Activated CD4-positive, alpha-beta T cell treated with anti-CD3 and anti-CD28 coated beads, Interleukin-2, amount 10 ng/mL, durations not matched to agents 7 days and 5 days (primary cell): ENCODE results near the gene OLIG1. TPM values are rescaled to one million over a fixed set of nuclear protein-coding genes. Genes with fewer than 3 reads are reported as not detected.

Experiments
- CTCF ChIA-PET: fragments of 350-600 bp; sonication (Branson Sonifier 250); formaldehyde crosslinking; loops from one replicate; lab custom pipeline; 2021; ENCODE audit warnings: antibody characterized with exemption; lab: Charles Lee
- POLR2A ChIA-PET: fragments of 350-600 bp; sonication (Branson Sonifier 250); formaldehyde crosslinking; loops from one replicate; lab custom pipeline; 2021; ENCODE audit warnings: antibody characterized with exemption; lab: Charles Lee
- DNase-seq: peaks from one replicate; pipeline ENCODE4 v3.0.0-alpha.2; 2020
- H3K27ac Mint-ChIP-seq: one replicate; pipeline ENCODE4 v1.8.0; 2021; ENCODE audit warnings: mild to moderate bottlenecking, moderate library complexity, mixed read lengths
- H3K27me3 Mint-ChIP-seq: one replicate; pipeline ENCODE4 v1.8.0; 2021; ENCODE audit warnings: mixed read lengths
- H3K36me3 Mint-ChIP-seq: one replicate; pipeline ENCODE4 v1.8.0; 2021; ENCODE audit warnings: low read depth, mixed read lengths
- H3K4me1 Mint-ChIP-seq: one replicate; pipeline ENCODE4 v1.8.0; 2021; ENCODE audit warnings: mixed read lengths
- H3K4me3 Mint-ChIP-seq: one replicate; pipeline ENCODE4 v1.8.0; 2021; ENCODE audit warnings: mild to moderate bottlenecking, moderate library complexity, mixed read lengths
- H3K9me3 Mint-ChIP-seq: one replicate; pipeline ENCODE4 v1.8.0; 2021; ENCODE audit warnings: mixed read lengths
- total RNA-seq, 2 experiments: library from RNA; stranded (reverse); gene quantifications; one replicate each; pipeline ENCODE4 v1.2.3, GENCODE V29; 2021

Gene OLIG1
- total RNA-seq, 2 experiments from 2014 or later: not detected

DNA sequence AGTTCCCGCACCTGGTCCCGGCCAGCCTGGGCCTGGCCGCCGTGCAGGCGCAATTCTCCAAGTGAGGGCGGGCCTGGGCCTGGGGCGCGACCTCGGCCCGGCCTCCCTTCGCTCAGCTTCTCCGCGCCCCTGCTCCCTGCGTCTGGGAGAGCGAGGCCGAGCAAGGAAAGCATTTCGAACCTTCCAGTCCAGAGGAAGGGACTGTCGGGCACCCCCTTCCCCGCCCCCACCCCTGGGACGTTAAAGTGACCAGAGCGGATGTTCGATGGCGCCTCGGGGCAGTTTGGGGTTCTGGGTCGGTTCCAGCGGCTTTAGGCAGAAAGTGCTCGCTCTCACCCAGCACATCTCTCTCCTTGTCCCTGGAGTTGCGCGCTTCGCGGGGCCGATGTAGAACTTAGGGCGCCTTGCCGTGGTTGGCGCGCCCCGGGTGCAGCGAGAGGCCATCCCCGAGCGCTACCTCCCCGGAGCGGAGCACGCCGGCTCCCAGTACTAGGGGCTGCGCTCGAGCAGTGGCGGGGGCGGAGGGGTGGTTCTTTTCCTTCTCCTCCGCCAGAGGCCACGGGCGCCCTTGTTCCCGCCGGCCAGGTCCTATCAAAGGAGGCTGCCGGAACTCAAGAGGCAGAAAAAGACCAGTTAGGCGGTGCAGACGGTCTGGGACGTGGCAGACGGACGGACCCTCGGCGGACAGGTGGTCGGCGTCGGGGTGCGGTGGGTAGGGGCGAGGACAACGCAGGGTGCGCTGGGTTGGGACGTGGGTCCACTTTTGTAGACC lies 1.2 kb downstream of the OLIG1 start:
- H3K36me3 Mint-ChIP-seq: peaks cover 3% of the 10 kb centered on the region
- H3K27ac Mint-ChIP-seq: no peak overlapping the region
- peaks cover 83% of the 10 kb centered on the region for H3K27me3 Mint-ChIP-seq
- POLR2A ChIA-PET: no interaction called here
- H3K4me3 Mint-ChIP-seq: peak overlapping the region; percentile 59
- DNase-seq: no peak
- CTCF ChIA-PET: no interaction called here
- peaks cover 19% of the 10 kb centered on the region for H3K4me1 Mint-ChIP-seq
- no peaks in the 10 kb centered on the region for H3K9me3 Mint-ChIP-seq

DNA sequence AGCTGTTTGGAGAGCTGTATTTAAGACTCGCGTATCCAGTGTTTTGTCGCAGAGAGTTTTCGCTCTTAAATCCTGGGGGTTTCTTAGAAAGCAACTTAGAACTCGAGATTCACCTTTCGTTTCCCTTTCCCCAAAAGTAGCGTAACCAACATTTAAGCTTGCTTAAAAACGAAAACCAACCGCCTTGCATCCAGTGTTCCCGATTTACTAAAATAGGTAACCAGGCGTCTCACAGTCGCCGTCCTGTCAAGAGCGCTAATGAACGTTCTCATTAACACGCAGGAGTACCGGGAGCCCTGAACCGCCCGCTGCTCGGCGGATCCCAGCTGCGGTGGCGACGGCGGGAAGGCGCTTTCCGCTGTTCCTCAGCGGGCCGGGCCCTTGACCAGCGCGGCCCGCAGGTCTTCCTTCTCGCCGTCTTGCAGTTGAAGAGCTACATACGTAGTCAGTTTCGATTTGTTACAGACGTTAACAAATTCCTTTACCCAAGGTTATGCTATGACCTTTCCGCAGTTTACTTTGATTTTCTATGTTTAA lies 1.9 kb downstream of the OLIG1 start:
- Mint-ChIP-seq H3K4me3 (peak overlapping the region; percentile 59), H3K27ac (no peak overlapping the region), H3K27me3 (peaks cover 77% of the 10 kb centered on the region), H3K9me3 (no peaks in the 10 kb centered on the region), H3K36me3 (peaks cover 3% of the 10 kb centered on the region), H3K4me1 (peaks cover 19% of the 10 kb centered on the region)
- DNase-seq: peak; percentile 8
- ChIA-PET POLR2A (interaction anchor here (0.6 kb wide), 1 partner anchor 83 kb away, joined by 3 read pairs; no protein-coding TSS in a partner anchor), CTCF (no interaction called here)

DNA sequence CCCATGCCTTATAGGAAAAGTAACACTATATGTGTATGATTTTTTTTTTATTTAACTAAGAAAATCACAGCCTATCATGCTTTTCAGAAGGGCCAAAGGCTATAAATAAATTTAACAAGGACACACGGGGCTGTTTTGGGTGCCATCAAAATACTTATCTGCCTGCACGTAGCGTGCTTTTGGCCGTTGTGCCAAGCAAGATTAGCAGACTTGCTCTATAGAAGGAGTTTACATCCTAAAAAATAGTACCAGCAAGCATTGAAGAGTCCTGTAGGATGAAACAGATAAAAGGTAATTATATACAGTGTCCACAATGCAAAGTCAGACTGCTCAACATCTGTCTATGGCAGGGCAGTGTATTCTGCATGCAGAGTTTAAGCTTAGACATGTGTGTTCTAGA lies 3.7 kb downstream of the OLIG1 start:
- peaks cover 80% of the 10 kb centered on the region for H3K27me3 Mint-ChIP-seq

DNA sequence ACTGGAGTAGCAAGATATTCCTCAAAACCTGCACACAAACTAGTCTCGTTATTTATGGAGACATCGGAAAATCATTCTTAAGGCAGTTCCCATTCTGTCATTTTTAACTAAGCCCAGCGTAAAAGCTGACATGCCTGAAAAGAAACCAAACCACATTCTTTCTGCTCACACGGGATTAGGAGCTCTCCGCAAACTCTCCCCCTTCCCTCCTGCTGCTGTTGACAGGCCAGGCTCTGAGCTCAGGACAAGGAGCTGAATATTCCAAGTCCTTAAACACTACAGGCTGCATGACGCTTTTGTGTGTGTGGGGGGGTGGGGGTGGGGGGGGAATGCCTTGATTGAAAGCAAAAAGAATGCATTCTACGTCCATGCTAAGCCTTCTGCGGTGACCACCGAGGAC lies 5.2 kb downstream of the OLIG1 start:
- Mint-ChIP-seq H3K4me3 (no peak overlapping the region), H3K27ac (no peak overlapping the region), H3K36me3 (no peaks in the 10 kb centered on the region), H3K27me3 (peaks cover 72% of the 10 kb centered on the region), H3K4me1 (peaks cover 15% of the 10 kb centered on the region), H3K9me3 (no peaks in the 10 kb centered on the region)
- CTCF ChIA-PET: no interaction called here
- no peak for DNase-seq
- POLR2A ChIA-PET: no interaction called here

More for the DNA sequence above, 3.7 kb downstream of the OLIG1 start:
- POLR2A ChIA-PET: no interaction called here
- no peaks in the 10 kb centered on the region for H3K9me3 Mint-ChIP-seq
- peaks cover 22% of the 10 kb centered on the region for H3K4me1 Mint-ChIP-seq
- H3K4me3 Mint-ChIP-seq: no peak overlapping the region
- no peak overlapping the region for H3K27ac Mint-ChIP-seq
- no peak for DNase-seq
- CTCF ChIA-PET: no interaction called here
- peaks cover 3% of the 10 kb centered on the region for H3K36me3 Mint-ChIP-seq

DNA sequence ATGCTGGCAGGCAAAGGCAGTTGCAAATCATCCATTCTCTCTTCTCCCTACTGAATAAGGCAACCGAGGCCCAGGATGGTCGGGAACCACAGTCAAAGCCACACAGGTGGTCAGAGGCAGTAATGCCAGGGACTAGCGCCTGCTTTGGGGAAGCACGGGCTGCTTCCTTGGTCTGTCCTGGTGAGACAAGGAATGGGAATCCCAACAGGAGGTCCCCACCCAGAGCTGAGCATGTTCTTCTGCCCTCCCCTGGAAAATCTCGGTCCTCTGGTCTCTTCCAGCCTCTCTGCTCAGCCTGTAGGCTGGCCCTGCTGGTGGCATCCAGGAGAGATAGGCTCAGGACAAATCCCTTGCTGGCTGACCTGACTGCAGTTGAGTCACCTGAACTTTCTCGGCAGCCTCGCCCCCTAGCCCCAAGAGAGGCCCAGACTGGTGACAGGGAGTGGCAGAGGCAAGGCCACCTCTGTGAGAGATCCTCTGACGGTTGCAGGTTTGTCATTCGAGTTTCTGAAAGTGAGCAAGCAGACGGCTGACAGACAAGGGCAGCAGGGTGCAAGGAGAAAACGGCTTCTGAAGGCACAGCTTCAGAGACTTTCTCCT lies 5.8 kb downstream of the OLIG1 start:
- DNase-seq: no peak
- H3K4me3 Mint-ChIP-seq: no peak overlapping the region
- H3K9me3 Mint-ChIP-seq: no peaks in the 10 kb centered on the region
- H3K27ac Mint-ChIP-seq: no peak overlapping the region
- H3K27me3 Mint-ChIP-seq: peaks cover 77% of the 10 kb centered on the region
- CTCF ChIA-PET: interaction anchor here (1.2 to 1.3 kb wide), 2 partner anchors 10 to 52 kb away, joined by 3 to 4 read pairs; no protein-coding TSS in a partner anchor
- no peaks in the 10 kb centered on the region for H3K36me3 Mint-ChIP-seq
- H3K4me1 Mint-ChIP-seq: peaks cover 15% of the 10 kb centered on the region
- POLR2A ChIA-PET: no interaction called here

DNA sequence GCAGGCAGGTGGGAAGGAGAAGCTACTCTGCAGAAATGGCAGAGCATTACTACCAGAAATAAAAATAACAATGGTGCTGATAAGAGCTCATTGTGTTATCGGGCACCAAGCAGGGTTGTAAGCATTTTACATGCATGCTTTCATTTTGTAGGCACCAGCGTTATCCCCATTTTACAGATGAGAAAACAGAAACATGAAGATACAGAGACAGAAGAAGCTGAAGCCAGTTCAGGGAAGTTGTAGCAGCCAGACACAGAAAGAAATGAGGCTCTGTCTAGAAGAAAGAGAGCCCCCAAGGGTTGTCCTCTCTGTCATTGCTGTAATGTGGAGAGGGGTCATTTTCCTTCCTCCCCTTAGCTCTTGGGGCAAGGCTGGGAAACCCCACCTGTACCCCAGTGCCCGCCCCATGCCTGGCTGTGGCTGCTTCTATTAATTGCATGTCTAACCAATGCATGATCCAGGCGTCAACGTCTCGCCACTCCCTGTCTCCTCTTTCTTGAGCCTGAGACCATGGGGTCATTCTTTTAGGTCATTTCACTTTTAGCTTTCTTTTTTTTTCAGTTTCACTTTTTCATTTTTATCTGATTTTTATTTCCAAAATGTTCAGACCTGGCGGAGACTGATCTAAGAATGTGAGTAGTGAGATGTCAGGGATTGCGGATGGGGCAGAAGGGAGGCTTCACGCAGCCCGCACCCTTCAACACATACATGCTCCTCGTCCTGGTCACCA lies 6.8 kb downstream of the OLIG1 start:
- H3K36me3 Mint-ChIP-seq: no peaks in the 10 kb centered on the region
- H3K4me3 Mint-ChIP-seq: no peak overlapping the region

DNA sequence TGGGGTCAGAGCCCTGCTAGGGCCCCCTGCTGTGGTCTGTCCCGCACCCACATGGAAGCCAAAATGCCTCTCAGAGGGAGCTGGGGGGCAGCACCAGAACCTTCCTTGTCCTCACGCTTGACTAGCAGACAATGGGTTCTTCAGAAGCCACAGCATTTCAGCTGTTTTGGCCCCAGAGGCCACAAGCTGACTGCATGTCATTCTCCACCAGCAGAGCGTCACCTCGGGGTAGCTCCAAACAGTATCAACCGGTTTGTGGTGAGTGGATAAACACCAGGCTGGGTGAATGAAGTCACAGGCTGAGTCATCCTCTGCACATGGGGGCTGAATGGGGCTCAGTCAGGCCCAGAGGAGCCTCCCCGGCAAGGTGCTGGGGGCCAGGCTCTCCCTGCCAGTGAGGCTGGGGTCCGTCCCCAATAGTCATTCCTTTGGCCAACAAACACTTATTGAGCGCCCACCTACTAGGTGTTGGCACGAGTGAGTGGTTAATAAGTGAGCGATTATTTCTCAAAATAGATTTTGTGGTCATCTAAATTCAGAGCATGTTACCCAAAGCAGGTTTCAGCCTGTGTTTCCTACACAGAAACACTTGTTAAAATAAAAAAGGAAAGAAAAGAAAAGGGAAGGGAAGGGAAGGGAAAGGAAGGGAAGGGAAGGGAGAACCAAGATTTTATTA lies 9.1 kb downstream of the OLIG1 start:
- POLR2A ChIA-PET: no interaction called here
- H3K4me3 Mint-ChIP-seq: no peak overlapping the region
- no peaks in the 10 kb centered on the region for H3K36me3 Mint-ChIP-seq
- CTCF ChIA-PET: no interaction called here
- H3K4me1 Mint-ChIP-seq: peaks cover 3% of the 10 kb centered on the region
- no peak overlapping the region for H3K27ac Mint-ChIP-seq
- H3K27me3 Mint-ChIP-seq: peaks cover 45% of the 10 kb centered on the region
- DNase-seq: peak; percentile 32
- no peaks in the 10 kb centered on the region for H3K9me3 Mint-ChIP-seq

More for the DNA sequence above, 6.8 kb downstream of the OLIG1 start:
- Mint-ChIP-seq H3K27me3 (peaks cover 68% of the 10 kb centered on the region), H3K27ac (no peak overlapping the region), H3K4me1 (peaks cover 7% of the 10 kb centered on the region), H3K9me3 (no peaks in the 10 kb centered on the region)
- DNase-seq: no peak
- ChIA-PET POLR2A (no interaction called here), CTCF (interaction anchor here (1.2 to 1.3 kb wide), 2 partner anchors 11 to 53 kb away, joined by 3 to 4 read pairs; no protein-coding TSS in a partner anchor)

DNA sequence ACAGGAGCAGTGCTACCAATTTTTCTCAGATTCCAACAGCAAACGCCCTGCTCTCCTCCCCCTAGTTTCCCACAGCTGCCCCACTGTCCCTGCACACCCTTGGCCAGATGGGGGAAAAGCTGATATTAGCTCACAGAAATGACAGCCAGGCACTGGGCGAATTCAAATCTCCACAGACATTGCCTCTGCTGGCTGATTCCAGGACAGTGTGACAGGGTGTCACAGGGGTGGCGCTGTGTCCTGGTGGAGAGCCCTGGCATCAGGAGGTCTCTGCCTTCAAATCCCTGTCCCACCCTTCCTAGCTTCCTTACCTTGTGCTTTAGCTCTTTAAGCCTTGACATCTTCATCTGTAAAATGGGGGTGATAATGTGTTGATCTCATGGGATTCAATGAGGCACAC lies 10.4 kb downstream of the OLIG1 start:
- peaks cover 33% of the 10 kb centered on the region for H3K27me3 Mint-ChIP-seq
- no peak for DNase-seq
- H3K4me1 Mint-ChIP-seq: peaks cover 3% of the 10 kb centered on the region
- no peak overlapping the region for H3K27ac Mint-ChIP-seq
- ChIA-PET CTCF (interaction anchor here (0.8 to 1.6 kb wide), 3 partner anchors 12 to 27 kb away, joined by 3 to 6 read pairs (median 3); no protein-coding TSS in a partner anchor), POLR2A (no interaction called here)
- H3K36me3 Mint-ChIP-seq: no peaks in the 10 kb centered on the region
- H3K9me3 Mint-ChIP-seq: no peaks in the 10 kb centered on the region
- H3K4me3 Mint-ChIP-seq: no peak overlapping the region

DNA sequence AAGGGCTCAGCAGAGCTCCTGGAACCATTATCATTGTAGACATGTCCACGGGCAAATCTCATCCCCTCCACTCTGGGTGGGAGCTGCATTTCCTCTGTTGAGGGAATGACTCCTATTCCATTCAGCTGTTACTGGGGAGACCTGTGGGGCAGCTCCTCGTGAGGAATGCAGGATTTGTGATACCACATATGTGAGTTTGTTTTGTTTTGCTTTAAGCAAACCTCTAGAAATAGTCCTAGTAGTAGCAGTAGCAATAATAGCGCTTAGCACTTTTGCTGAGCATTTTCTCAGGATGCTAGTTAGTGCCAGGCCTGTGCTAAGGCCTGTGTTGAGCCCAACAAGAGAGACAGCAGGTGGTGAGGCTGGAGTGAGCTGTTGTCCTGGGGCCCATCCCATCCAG lies 10.8 kb downstream of the OLIG1 start:
- H3K36me3 Mint-ChIP-seq: no peaks in the 10 kb centered on the region
- no peak for DNase-seq
- ChIA-PET POLR2A (no interaction called here), CTCF (interaction anchor here (1.4 to 1.6 kb wide), 2 partner anchors 11 to 15 kb away, joined by 3 to 6 read pairs; no protein-coding TSS in a partner anchor)
- no peak overlapping the region for H3K27ac Mint-ChIP-seq
- peaks cover 30% of the 10 kb centered on the region for H3K27me3 Mint-ChIP-seq
- H3K4me1 Mint-ChIP-seq: peaks cover 3% of the 10 kb centered on the region
- no peak overlapping the region for H3K4me3 Mint-ChIP-seq
- H3K9me3 Mint-ChIP-seq: no peaks in the 10 kb centered on the region

DNA sequence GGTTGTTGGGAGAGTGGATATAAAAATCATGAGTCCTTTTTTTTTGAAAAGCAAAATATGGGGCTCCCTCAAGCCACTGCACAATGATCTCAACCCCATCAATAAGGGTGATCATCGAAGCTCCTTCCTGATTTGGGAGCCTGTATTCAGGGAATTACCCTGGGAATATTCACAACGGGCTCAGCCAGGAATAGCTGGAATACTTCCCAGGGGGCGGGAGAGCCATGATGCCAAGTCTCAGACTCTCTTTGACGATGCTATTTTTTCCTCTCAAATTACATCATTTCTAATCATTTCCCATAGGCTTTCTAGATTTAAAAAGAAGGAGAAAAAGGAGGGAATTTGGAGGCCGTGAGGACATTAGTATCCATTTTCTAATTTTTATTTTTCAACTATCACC lies 18.4 kb downstream of the OLIG1 start:
- Mint-ChIP-seq H3K27me3 (no peaks in the 10 kb centered on the region), H3K36me3 (no peaks in the 10 kb centered on the region), H3K4me3 (no peak overlapping the region), H3K4me1 (no peaks in the 10 kb centered on the region), H3K9me3 (no peaks in the 10 kb centered on the region), H3K27ac (no peak overlapping the region)
- no peak for DNase-seq
- ChIA-PET CTCF (no interaction called here), POLR2A (no interaction called here)

DNA sequence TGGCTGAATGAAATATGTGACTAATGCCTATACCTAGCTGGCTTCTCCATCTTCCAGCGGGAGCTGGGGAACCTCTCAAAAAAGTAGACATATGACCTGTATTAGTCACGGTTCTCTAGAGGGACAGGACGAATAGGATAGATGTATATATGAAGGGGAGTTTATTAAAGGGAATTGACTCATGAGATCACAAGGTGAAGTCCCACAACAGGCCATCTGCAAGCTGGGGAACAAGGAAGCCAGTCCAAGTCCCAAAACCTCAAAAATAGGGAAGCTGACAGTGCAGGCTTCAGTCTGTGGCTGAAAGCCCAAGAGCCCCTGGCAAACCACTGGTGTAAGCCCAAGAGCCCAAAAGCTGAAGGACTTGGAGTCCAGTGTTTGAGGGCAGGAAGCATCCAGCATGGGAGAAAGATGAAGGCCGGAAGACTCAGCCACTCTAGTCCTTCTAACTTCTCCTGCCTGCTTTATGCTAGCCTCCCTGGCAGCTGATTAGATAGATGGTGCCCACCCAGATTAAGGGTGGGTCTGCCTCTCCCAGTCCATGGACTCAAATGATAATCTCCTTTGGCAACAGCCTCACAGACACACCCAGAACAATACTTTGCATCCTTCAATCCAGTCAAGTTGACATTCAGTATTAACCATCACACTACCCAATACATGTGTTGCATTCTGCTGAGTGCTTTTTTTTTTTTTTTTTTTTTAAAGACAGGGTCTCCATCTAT lies 19.6 kb downstream of the OLIG1 start:
- Mint-ChIP-seq H3K27me3 (no peaks in the 10 kb centered on the region), H3K27ac (no peak overlapping the region), H3K36me3 (no peaks in the 10 kb centered on the region), H3K9me3 (no peaks in the 10 kb centered on the region), H3K4me3 (no peak overlapping the region), H3K4me1 (no peaks in the 10 kb centered on the region)
- ChIA-PET POLR2A (no interaction called here), CTCF (no interaction called here)
- DNase-seq: no peak

DNA sequence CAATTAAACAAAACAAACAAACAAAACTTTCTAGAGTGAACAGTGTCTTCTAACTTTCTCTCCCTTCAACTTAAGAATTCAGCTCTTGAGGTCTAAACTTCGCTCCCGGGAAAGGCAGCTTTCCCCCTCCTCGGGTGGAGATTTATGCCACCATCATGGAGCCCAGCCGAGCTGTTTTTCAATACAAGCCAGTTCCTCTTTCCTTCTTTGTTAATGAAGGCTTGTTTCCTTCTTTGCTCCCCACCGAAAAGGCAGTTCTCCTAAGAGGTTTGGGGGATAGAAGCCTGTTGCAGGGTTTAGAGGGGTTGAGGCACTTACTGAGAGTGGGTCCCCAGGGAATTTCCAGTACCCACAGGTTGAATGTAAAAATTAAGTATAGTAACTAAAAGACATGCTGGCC lies 26.5 kb downstream of the OLIG1 start:
- ChIA-PET POLR2A (no interaction called here), CTCF (interaction anchor here (2.3 kb wide), 1 partner anchor 16 kb away, joined by 6 read pairs; no protein-coding TSS in a partner anchor)
- H3K4me3 Mint-ChIP-seq: no peak overlapping the region
- H3K9me3 Mint-ChIP-seq: no peaks in the 10 kb centered on the region
- peaks cover 6% of the 10 kb centered on the region for H3K27me3 Mint-ChIP-seq
- no peak for DNase-seq
- no peaks in the 10 kb centered on the region for H3K36me3 Mint-ChIP-seq
- H3K4me1 Mint-ChIP-seq: no peaks in the 10 kb centered on the region
- H3K27ac Mint-ChIP-seq: no peak overlapping the region
